Chondrocyte (in vitro differentiated cells): ENCODE data around the gene ITGBL1. TPM values are rescaled to one million over a fixed set of nuclear protein-coding genes. Genes with fewer than 3 reads are reported as not detected.

Source experiments
- DNase-seq: peaks from one replicate; pipeline ENCODE4 v3.0.0; 2021; ENCODE audit warnings: mixed read lengths, low spot score
- H3K27ac Mint-ChIP-seq: one replicate; pipeline ENCODE4 v1.8.0; 2021; ENCODE audit warnings: mild to moderate bottlenecking, moderate library complexity, mixed read lengths; ENCODE audit not compliant: unreplicated experiment
- H3K27me3 Mint-ChIP-seq: 2 replicates; pipeline ENCODE4 v1.8.0; 2021; ENCODE audit warnings: low read depth, mixed read lengths
- H3K36me3 Mint-ChIP-seq: 2 replicates; pipeline ENCODE4 v1.8.0; 2021; ENCODE audit warnings: low read depth, mixed read lengths
- H3K4me1 Mint-ChIP-seq: 2 replicates; pipeline ENCODE4 v1.8.0; 2021; ENCODE audit warnings: low read depth, mild to moderate bottlenecking, mixed read lengths
- H3K4me3 Mint-ChIP-seq: one replicate; pipeline ENCODE4 v1.8.0; 2021; ENCODE audit warnings: mild to moderate bottlenecking, moderate library complexity, mixed read lengths; ENCODE audit not compliant: unreplicated experiment
- H3K9me3 Mint-ChIP-seq: 2 replicates; pipeline ENCODE4 v1.8.0; 2021; ENCODE audit warnings: low read depth, mixed read lengths
- total RNA-seq: library from RNA; stranded (reverse); gene quantifications from 3 replicates; pipeline ENCODE4 v1.2.1, GENCODE V29; 2021
- TF ChIP-seq, protein P1 (sequence below): fragments of 200-600 bp; sonication (generic); IDR thresholded peaks from 2 replicates; pipeline ENCODE4 v1.5.0; 2021; ENCODE audit warnings: antibody characterized with exemption, mild to moderate bottlenecking, moderate library complexity

Gene ITGBL1
- total RNA-seq, 1 donor from 2014 or later = 407 TPM

DNA sequence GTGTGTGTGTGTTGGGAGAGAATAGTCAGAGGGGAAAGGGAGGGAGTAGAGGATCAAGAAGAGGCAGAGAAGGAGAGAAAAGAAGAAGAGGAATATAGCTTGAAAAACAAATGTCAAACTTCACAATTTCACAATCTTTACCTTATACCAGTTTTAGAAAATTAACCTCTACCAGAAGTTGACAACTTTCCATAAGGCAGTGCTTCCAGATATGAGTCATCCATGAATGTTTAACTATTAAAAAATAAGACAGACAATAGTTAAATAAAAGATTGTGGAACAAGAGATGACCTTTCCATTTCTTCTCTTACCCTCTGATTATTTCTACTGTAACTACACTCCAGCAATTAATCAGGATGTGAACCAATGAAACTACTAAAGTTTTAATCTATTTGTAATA is 229.4 kb downstream of the ITGBL1 start:
- H3K4me3 Mint-ChIP-seq = no peak overlapping the region
- no peaks in the 10 kb centered on the region for H3K36me3 Mint-ChIP-seq
- H3K4me1 Mint-ChIP-seq = peaks cover 54% of the 10 kb centered on the region
- no peak for DNase-seq
- H3K27me3 Mint-ChIP-seq = no peaks in the 10 kb centered on the region
- H3K27ac Mint-ChIP-seq = peak overlapping the region; percentile 33
- TF ChIP-seq, protein P1, sequence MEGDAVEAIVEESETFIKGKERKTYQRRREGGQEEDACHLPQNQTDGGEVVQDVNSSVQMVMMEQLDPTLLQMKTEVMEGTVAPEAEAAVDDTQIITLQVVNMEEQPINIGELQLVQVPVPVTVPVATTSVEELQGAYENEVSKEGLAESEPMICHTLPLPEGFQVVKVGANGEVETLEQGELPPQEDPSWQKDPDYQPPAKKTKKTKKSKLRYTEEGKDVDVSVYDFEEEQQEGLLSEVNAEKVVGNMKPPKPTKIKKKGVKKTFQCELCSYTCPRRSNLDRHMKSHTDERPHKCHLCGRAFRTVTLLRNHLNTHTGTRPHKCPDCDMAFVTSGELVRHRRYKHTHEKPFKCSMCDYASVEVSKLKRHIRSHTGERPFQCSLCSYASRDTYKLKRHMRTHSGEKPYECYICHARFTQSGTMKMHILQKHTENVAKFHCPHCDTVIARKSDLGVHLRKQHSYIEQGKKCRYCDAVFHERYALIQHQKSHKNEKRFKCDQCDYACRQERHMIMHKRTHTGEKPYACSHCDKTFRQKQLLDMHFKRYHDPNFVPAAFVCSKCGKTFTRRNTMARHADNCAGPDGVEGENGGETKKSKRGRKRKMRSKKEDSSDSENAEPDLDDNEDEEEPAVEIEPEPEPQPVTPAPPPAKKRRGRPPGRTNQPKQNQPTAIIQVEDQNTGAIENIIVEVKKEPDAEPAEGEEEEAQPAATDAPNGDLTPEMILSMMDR = no peak
- H3K9me3 Mint-ChIP-seq = no peaks in the 10 kb centered on the region

DNA sequence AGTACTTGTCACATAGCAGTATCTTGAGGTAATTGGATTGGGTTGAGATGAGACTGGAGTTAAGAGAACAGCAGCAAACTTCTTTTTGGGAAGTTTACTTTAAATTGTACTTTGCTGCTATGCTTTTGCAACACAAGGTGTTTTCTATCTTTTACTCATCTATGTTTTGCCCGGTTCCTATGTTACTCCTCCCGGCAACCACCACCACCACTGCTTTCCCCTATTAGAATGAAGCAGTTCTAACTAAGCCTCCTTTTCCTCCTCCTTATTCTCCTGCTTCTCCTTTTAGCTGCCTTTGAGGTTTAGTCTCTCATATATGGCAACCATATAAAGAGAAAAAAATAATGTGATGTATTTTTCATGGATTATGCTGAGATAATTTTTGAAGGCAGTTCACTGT is 233.5 kb downstream of the ITGBL1 start:
- Mint-ChIP-seq H3K27ac (peak overlapping the region; percentile 9), H3K4me3 (no peak overlapping the region)

DNA sequence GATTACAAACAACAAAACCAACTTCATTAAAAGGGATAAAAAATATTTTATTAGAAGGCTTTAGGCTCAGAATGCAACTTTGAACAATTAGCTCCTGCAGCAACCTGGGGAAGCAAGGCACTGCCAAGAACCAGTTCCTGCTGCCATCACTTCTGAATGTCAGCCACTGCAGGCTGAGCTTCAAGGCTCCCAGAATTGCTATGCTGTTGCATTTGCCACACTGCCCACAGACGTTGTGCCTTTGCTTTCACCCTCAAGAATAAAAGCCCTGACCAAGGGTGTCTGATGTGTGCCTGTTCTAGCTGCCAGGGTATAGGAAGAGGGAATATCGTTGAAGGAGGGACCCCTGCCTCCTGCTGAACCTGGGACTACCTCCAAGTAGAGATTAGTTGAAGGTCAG is 238.4 kb downstream of the ITGBL1 start:
- no peaks in the 10 kb centered on the region for H3K27me3 Mint-ChIP-seq
- TF ChIP-seq, protein P1 = no peak
- H3K9me3 Mint-ChIP-seq = no peaks in the 10 kb centered on the region
- no peak overlapping the region for H3K27ac Mint-ChIP-seq
- no peak for DNase-seq
- H3K4me3 Mint-ChIP-seq = no peak overlapping the region
- peaks cover 30% of the 10 kb centered on the region for H3K4me1 Mint-ChIP-seq
- H3K36me3 Mint-ChIP-seq = peaks cover 26% of the 10 kb centered on the region

More for the DNA sequence above, 233.5 kb downstream of the ITGBL1 start:
- no peaks in the 10 kb centered on the region for H3K27me3 Mint-ChIP-seq
- DNase-seq = no peak
- peaks cover 67% of the 10 kb centered on the region for H3K4me1 Mint-ChIP-seq
- peaks cover 3% of the 10 kb centered on the region for H3K36me3 Mint-ChIP-seq
- no peaks in the 10 kb centered on the region for H3K9me3 Mint-ChIP-seq
- TF ChIP-seq, protein P1 = no peak

DNA sequence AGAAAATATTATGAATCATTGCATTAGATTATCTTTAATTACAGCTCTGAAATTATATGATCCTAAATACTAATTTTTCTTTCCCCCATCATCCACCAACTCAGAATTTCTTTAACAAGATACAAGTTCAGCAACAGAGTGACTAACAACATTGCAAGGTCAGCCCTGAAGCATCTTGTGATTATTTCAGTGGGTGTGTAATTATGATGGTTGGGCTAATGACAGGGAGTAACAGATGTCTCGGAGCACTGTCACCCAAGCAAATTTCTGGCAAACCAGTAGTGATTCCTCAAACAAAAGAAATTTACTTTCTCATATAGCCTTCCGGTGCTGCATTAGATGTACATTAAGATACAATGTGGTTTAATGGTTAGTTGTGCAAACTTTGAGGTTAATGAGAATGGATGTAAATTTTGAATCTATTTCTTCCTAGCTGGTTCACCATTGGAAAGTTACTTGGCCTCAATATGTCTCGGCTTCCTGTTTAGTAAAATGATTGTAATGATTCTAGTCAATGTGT is 238.9 kb downstream of the ITGBL1 start:
- no peak for DNase-seq
- Mint-ChIP-seq H3K4me1 (peaks cover 24% of the 10 kb centered on the region), H3K36me3 (peaks cover 29% of the 10 kb centered on the region), H3K27ac (no peak overlapping the region), H3K4me3 (no peak overlapping the region), H3K9me3 (no peaks in the 10 kb centered on the region), H3K27me3 (no peaks in the 10 kb centered on the region)
- TF ChIP-seq, protein P1 = no peak

DNA sequence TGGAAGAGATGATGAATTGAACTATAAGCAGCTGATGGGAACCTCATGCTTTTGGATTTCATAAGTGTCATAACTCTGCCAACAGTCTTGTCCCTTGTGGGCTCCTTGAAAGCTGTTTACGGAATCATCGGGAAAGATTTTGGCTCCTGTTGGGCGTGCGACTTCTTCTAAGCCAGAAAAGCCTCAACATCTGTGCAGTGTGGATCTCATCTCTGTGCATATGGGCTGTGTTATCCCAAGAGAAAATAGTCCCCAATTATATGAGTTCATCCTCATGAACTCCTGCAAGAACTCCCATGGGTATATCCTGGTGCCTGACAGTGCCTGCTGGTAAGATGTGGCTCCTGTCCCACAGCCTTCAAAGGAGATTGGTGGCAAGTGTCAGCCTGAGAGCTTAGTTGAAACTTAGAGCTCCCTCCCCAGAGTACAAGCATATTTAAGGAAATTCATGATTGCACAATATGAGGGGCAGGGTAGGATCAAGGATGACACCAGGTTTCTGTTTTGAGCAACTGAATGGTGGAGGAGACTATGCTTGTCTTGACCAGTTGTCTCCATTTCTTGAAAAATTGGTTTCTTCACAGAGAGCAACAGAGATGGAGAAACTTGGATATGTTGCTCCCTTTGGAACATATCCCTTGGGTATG is 243.5 kb downstream of the ITGBL1 start:
- H3K4me3 Mint-ChIP-seq = no peak overlapping the region
- no peak overlapping the region for H3K27ac Mint-ChIP-seq
- peaks cover 48% of the 10 kb centered on the region for H3K36me3 Mint-ChIP-seq
- TF ChIP-seq, protein P1 = no peak
- peaks cover 40% of the 10 kb centered on the region for H3K4me1 Mint-ChIP-seq
- no peaks in the 10 kb centered on the region for H3K9me3 Mint-ChIP-seq
- no peak for DNase-seq
- no peaks in the 10 kb centered on the region for H3K27me3 Mint-ChIP-seq
